HCT116 (cell line): ENCODE data around the gene BBC3. TPM values are rescaled to one million over a fixed set of nuclear protein-coding genes. Genes with fewer than 3 reads are reported as not detected.

ENCODE experiments used
- ATAC-seq: fragments of 200-7000 bp; cut with Tn5 transposase; 2 replicates; pipeline ENCODE4 v1.9.1; 2020; ENCODE audit warnings: mild to moderate bottlenecking, moderate library complexity
- BruUV-seq: library from RNA; stranded (reverse); fragments of 400-500 nt; replicated peaks from 2 replicates; lab custom pipeline; 2021; lab: Mats Ljungman, UMichigan
- CTCF ChIA-PET: fragments of 300-600 bp; sonication (Branson Sonifier 250); formaldehyde crosslinking; loops from one replicate; lab custom pipeline; 2021; ENCODE audit warnings: antibody characterized with exemption; lab: Charles Lee
- POLR2A ChIA-PET: fragments of 300-600, 350-600 bp; sonication (Branson Sonifier 250); formaldehyde crosslinking; loops from one replicate; lab custom pipeline; 2021; ENCODE audit warnings: antibody characterized with exemption; lab: Charles Lee
- RAD21 ChIA-PET, 2 experiments: fragments of 300-600 bp; sonication (Branson Sonifier 250); formaldehyde crosslinking; loops; one replicate each; lab custom pipeline; 2023; ENCODE audit warnings: low total read pairs in 2 of 2; ENCODE audit not compliant: uncharacterized antibody in 2 of 2, unreplicated experiment in 2 of 2, low non-redundant PET in 1 of 2; lab: Charles Lee
- DNase-seq: peaks from one replicate; pipeline ENCODE4 v3.0.0-alpha.2; 2010; ENCODE audit warnings: low read depth, low spot score
- H2AFZ ChIP-seq: fragments of 200-600 bp; shearing (Covaris generic), sonication (generic); 2 replicates; pipeline ENCODE4 v1.6.1; 2017; ENCODE audit warnings: low read depth, mixed run types, mixed read lengths, antibody characterized with exemption, low read length; ENCODE audit not compliant: poor library complexity, severe bottlenecking
- H3K27ac ChIP-seq: 2 replicates; pipeline ENCODE4 v1.5.1; 2012; ENCODE audit warnings: low read depth, low read length
- H3K27me3 ChIP-seq: fragments of 200-600 bp; sonication (generic); 2 replicates; pipeline ENCODE4 v1.6.1; 2016; ENCODE audit warnings: mixed run types, low read length, mixed read lengths; ENCODE audit not compliant: insufficient read depth
- H3K36me3 ChIP-seq, 2 experiments: fragments of 200-500 bp in 1 of 2; fragments of 200-600 bp in 1 of 2; sonication (Bioruptor generic) in 1 of 2; sonication (generic) in 1 of 2; 2 replicates each; pipeline versions ENCODE4 v1.5.1 to v1.6.1; 2014 to 2016; ENCODE audit warnings: low read length in 2 of 2, inconsistent platforms in 1 of 2, mixed read lengths in 1 of 2, mixed run types in 1 of 2; ENCODE audit not compliant: insufficient read depth in 2 of 2, control insufficient read depth in 1 of 2
- H3K4me1 ChIP-seq, 2 experiments: fragments of 200-600 bp in 1 of 2; sonication (generic) in 1 of 2; 2 replicates each; pipeline versions ENCODE4 v1.5.1 to v1.6.1; 2012 to 2017; ENCODE audit warnings: low read length in 2 of 2, inconsistent platforms in 1 of 2, mild to moderate bottlenecking in 1 of 2, mixed read lengths in 1 of 2, mixed run types in 1 of 2, moderate library complexity in 1 of 2; ENCODE audit not compliant: insufficient read depth in 2 of 2, control insufficient read depth in 1 of 2
- H3K4me2 ChIP-seq: fragments of 200-600 bp; sonication (generic); 2 replicates; pipeline ENCODE4 v1.6.1; 2017; ENCODE audit warnings: mixed run types, low read length, mixed read lengths
- H3K4me3 ChIP-seq, 2 experiments: fragments of 200-600 bp in 1 of 2; sonication (generic) in 1 of 2; replicated peaks in 1 of 2; 2 replicates each; pipeline ENCODE4 v1.5.1; 2011 to 2016; ENCODE audit warnings: low read length in 2 of 2, control low read depth in 1 of 2, low read depth in 1 of 2, mild to moderate bottlenecking in 1 of 2, mixed read lengths in 1 of 2, mixed run types in 1 of 2
- H3K79me2 ChIP-seq: fragments of 200-600 bp; sonication (generic); 2 replicates; pipeline ENCODE4 v1.6.1; 2017; ENCODE audit warnings: mild to moderate bottlenecking, mixed run types, low read length, moderate library complexity, mixed read lengths; ENCODE audit not compliant: insufficient read depth
- H3K9ac ChIP-seq: fragments of 200-600 bp; sonication (generic); 2 replicates; pipeline ENCODE4 v1.6.1; 2016; ENCODE audit warnings: low read length, mixed read lengths
- H3K9me2 ChIP-seq: fragments of 200-600 bp; sonication (generic), shearing (Covaris generic); 2 replicates; pipeline ENCODE4 v1.6.1; 2017; ENCODE audit warnings: mixed run types, mild to moderate bottlenecking, moderate library complexity; ENCODE audit not compliant: insufficient read depth
- H3K9me3 ChIP-seq, 2 experiments: fragments of 200-500 bp in 1 of 2; fragments of 200-600 bp in 1 of 2; sonication (Bioruptor generic) in 1 of 2; sonication (generic) in 1 of 2; 2 replicates each; pipeline ENCODE4 v1.6.1; 2014 to 2017; ENCODE audit warnings: low read length in 2 of 2, mixed read lengths in 2 of 2, inconsistent platforms in 1 of 2, low read depth in 1 of 2, mild to moderate bottlenecking in 1 of 2, mixed run types in 1 of 2, moderate library complexity in 1 of 2; ENCODE audit not compliant: control insufficient read depth in 1 of 2, insufficient read depth in 1 of 2
- H4K20me1 ChIP-seq: fragments of 200-600 bp; sonication (generic), shearing (Covaris generic); 2 replicates; pipeline ENCODE4 v1.6.1; 2017; ENCODE audit warnings: mixed run types, mild to moderate bottlenecking, moderate library complexity; ENCODE audit not compliant: insufficient read depth
- ATF3 ChIP-seq: IDR thresholded peaks from 2 replicates; pipeline ENCODE4 v1.6.1; 2012
- CTCF ChIP-seq, 3 experiments: fragments of 200-600 bp in 1 of 3; sonication (generic) in 1 of 3; IDR thresholded peaks in 2 of 3; conservative IDR thresholded peaks in 1 of 3; 2 replicates each; pipeline ENCODE4 v1.5.1; 2012 to 2017; ENCODE audit warnings: low read depth in 2 of 3, low read length in 2 of 3, antibody characterized with exemption in 1 of 3, borderline replicate concordance in 1 of 3, control low read depth in 1 of 3, mild to moderate bottlenecking in 1 of 3, mixed read lengths in 1 of 3, mixed run types in 1 of 3, moderate library complexity in 1 of 3; ENCODE audit not compliant: insufficient read depth in 1 of 3
- EZH2 ChIP-seq: fragments of 200-600 bp; sonication (generic); IDR thresholded peaks from 2 replicates; pipeline ENCODE4 v1.6.1; 2017; ENCODE audit warnings: antibody characterized with exemption, mixed run types
- EZH2phosphoT487 ChIP-seq: fragments of 200-600 bp; IDR thresholded peaks from 2 replicates; pipeline ENCODE4 v1.6.1; 2018; ENCODE audit warnings: antibody characterized with exemption, borderline replicate concordance
- JUND ChIP-seq: IDR thresholded peaks from 2 replicates; pipeline ENCODE4 v1.6.1; 2012
- POLR2A ChIP-seq: IDR thresholded peaks from 2 replicates; pipeline ENCODE4 v1.7.0; 2011; ENCODE audit warnings: borderline replicate concordance; ENCODE audit not compliant: insufficient read depth, insufficient read length; ENCODE audit errors: extremely low read depth
- POLR2AphosphoS5 ChIP-seq: IDR thresholded peaks from 2 replicates; pipeline ENCODE4 v1.6.1; 2011; ENCODE audit warnings: mild to moderate bottlenecking, low read depth, low read length, moderate library complexity
- SIN3A ChIP-seq: IDR thresholded peaks from 2 replicates; pipeline ENCODE4 v1.6.1; 2012; ENCODE audit warnings: low read depth
- SRF ChIP-seq: IDR thresholded peaks from 2 replicates; pipeline ENCODE4 v1.6.1; 2012; ENCODE audit warnings: low read depth
- TCF7L2 ChIP-seq: IDR thresholded peaks from 2 replicates; pipeline ENCODE4 v1.7.0; 2011; ENCODE audit warnings: borderline replicate concordance, inconsistent platforms; ENCODE audit not compliant: insufficient read depth, insufficient read length; ENCODE audit errors: extremely low read depth
- ZFX ChIP-seq: fragments of 450-650 bp; IDR thresholded peaks from 2 replicates; pipeline ENCODE4 v1.6.1; 2017
- ZNF274 ChIP-seq: fragments of 200-500 bp; sonication (Bioruptor generic); IDR thresholded peaks from 2 replicates; pipeline ENCODE4 v1.6.1; 2014; ENCODE audit warnings: mild to moderate bottlenecking, low read depth, low read length, inconsistent platforms
- intact Hi-C: fragments of 100-400 bp; cut with micrococcal nuclease; formaldehyde crosslinking; loops from 2 replicates; pipeline ENCODE4 v1.10.0; 2022
- total RNA-seq: library from RNA; stranded (reverse); gene quantifications from one replicate; pipeline ENCODE4 v1.2.1, GENCODE V29; 2021; ENCODE audit not compliant: unreplicated experiment

The BBC3 gene
- total RNA-seq, 1 experiment from 2014 or later = 45.0 TPM

- H3K36me3 ChIP-seq = peaks cover 2 to 13% of the 10 kb centered on the region in 2 experiments; a peak in 3 of 4 replicates
- intact Hi-C loops = no loop called here
- peaks cover 82% of the 10 kb centered on the region for H3K79me2 ChIP-seq
- ChIA-PET CTCF (interaction anchor here (2.4 to 2.5 kb wide), 2 partner anchors 23 to 56 kb away, joined by 5 to 10 read pairs; no protein-coding TSS in a partner anchor), POLR2A (interaction anchor here (1.3 kb wide), 1 partner anchor 38 kb away, joined by 3 read pairs; no protein-coding TSS in a partner anchor), RAD21 (no interaction called here)
- DNase-seq (no peak), ATAC-seq (no peak)
- peak overlapping the region; percentile 62 for H3K4me2 ChIP-seq
- H3K27me3 ChIP-seq = no peaks in the 10 kb centered on the region
- BruUV-seq = no TSS peak
- H4K20me1 ChIP-seq = peaks cover 13% of the 10 kb centered on the region; the same call in 1 of the 2 replicates
- peaks cover 86 to 92% of the 10 kb centered on the region in 2 experiments for H3K4me1 ChIP-seq
- no peaks in the 10 kb centered on the region for H3K9me2 ChIP-seq
- H2AFZ ChIP-seq = no peak overlapping the region
- H3K27ac ChIP-seq = peak overlapping the region; percentile 76
- no peaks in the 10 kb centered on the region for H3K9me3 ChIP-seq
- H3K4me3 ChIP-seq = no peak overlapping the region
- TF ChIP-seq POLR2A = no peak
- no peak for TF ChIP-seq ATF3
- no peak for TF ChIP-seq JUND
- no peak for TF ChIP-seq ZNF274
- no peak for TF ChIP-seq SIN3A
- TF ChIP-seq EZH2 = no peak
- no peak for TF ChIP-seq EZH2phosphoT487
- TF ChIP-seq ZFX = no peak
- no peak for TF ChIP-seq CTCF (IDR thresholded peaks at IDR 0.05 in 2 of 3, conservative IDR thresholded peaks at IDR 0.05 in 1 of 3; ENCODE audit: borderline replicate concordance in 1 of 3, insufficient read depth in 1 of 3, low read depth in 2 of 3, low read length in 2 of 3)
- TF ChIP-seq POLR2AphosphoS5 = no peak
- no peak for TF ChIP-seq TCF7L2
- TF ChIP-seq SRF = no peak
- H3K9ac ChIP-seq = no peak overlapping the region
Observed at GRCh38 chr19:47187797-47188196, 43.2 kb downstream of the BBC3 start.
